H9 (cell line): ENCODE results near the gene ASCC1. TPM values are rescaled to one million over a fixed set of nuclear protein-coding genes. Genes with fewer than 3 reads are reported as not detected.
"Not testable (repeated sequence)": the region's sequence is repeated elsewhere in the genome, so short reads cannot be mapped to it uniquely, and the experiment has no call there.

Experiments
- DNase-seq: peaks from one replicate; pipeline ENCODE4 v3.0.0-alpha.2; 2017
- H2AFZ ChIP-seq: one replicate; pipeline ENCODE4 v1.6.1; 2013; ENCODE audit warnings: mild to moderate bottlenecking, low read length, control low read depth, moderate library complexity
- H2AK5ac ChIP-seq: 2 replicates; pipeline ENCODE4 v1.6.1; 2013; ENCODE audit warnings: low read length, control low read depth, mixed read lengths; ENCODE audit not compliant: insufficient read length
- H2BK120ac ChIP-seq: one replicate; pipeline ENCODE4 v1.6.1; 2013; ENCODE audit warnings: low read depth, mild to moderate bottlenecking, low read length, control low read depth, inconsistent platforms; ENCODE audit not compliant: poor library complexity, severe bottlenecking
- H2BK12ac ChIP-seq: 2 replicates; pipeline ENCODE4 v1.6.1; 2013; ENCODE audit warnings: low read length, control low read depth, mixed read lengths, low read depth; ENCODE audit not compliant: insufficient read length
- H2BK15ac ChIP-seq: 2 replicates; pipeline ENCODE4 v1.6.1; 2013; ENCODE audit warnings: low read depth, low read length, control low read depth
- H2BK20ac ChIP-seq: one replicate; pipeline ENCODE4 v1.6.1; 2013; ENCODE audit warnings: low read depth, mild to moderate bottlenecking, low read length, control low read depth, inconsistent platforms; ENCODE audit not compliant: poor library complexity, severe bottlenecking
- H2BK5ac ChIP-seq: 2 replicates; pipeline ENCODE4 v1.6.1; 2013; ENCODE audit warnings: low read length, control low read depth, mixed read lengths; ENCODE audit not compliant: insufficient read length
- H3K14ac ChIP-seq: 2 replicates; pipeline ENCODE4 v1.6.1; 2013; ENCODE audit warnings: low read length, control low read depth; ENCODE audit not compliant: insufficient read depth
- H3K18ac ChIP-seq: 2 replicates; pipeline ENCODE4 v1.6.1; 2013; ENCODE audit warnings: low read depth, mild to moderate bottlenecking, mixed read lengths, low read length, control low read depth; ENCODE audit not compliant: insufficient read length
- H3K23ac ChIP-seq: 2 replicates; pipeline ENCODE4 v1.6.1; 2013; ENCODE audit warnings: low read length, control low read depth, mixed read lengths, low read depth; ENCODE audit not compliant: insufficient read length
- H3K23me2 ChIP-seq: 2 replicates; pipeline ENCODE4 v1.6.1; 2013; ENCODE audit warnings: low read depth, mild to moderate bottlenecking, mixed read lengths, low read length, control low read depth; ENCODE audit not compliant: insufficient read length, poor library complexity, severe bottlenecking
- H3K27ac ChIP-seq: 2 replicates; pipeline ENCODE4 v1.5.1; 2013; ENCODE audit warnings: low read length, control low read depth, mixed read lengths, low read depth; ENCODE audit not compliant: insufficient read length
- H3K27me3 ChIP-seq: 2 replicates; pipeline ENCODE4 v1.6.1; 2013; ENCODE audit warnings: low read length, control low read depth, inconsistent platforms; ENCODE audit not compliant: insufficient read depth
- H3K4ac ChIP-seq: 2 replicates; pipeline ENCODE4 v1.6.1; 2013; ENCODE audit warnings: low read depth, mild to moderate bottlenecking, control low read depth, inconsistent platforms, low read length, moderate library complexity
- H3K4me1 ChIP-seq: 2 replicates; pipeline ENCODE4 v1.6.1; 2013; ENCODE audit warnings: low read length, control low read depth, inconsistent platforms; ENCODE audit not compliant: insufficient read depth
- H3K4me2 ChIP-seq: 2 replicates; pipeline ENCODE4 v1.6.1; 2013; ENCODE audit warnings: low read length, control low read depth, mixed read lengths; ENCODE audit not compliant: insufficient read length, insufficient read depth
- H3K56ac ChIP-seq: 2 replicates; pipeline ENCODE4 v1.6.1; 2013; ENCODE audit warnings: low read depth, mild to moderate bottlenecking, mixed read lengths, low read length, control low read depth; ENCODE audit not compliant: insufficient read length
- H3K79me1 ChIP-seq: 2 replicates; pipeline ENCODE4 v1.6.1; 2013; ENCODE audit warnings: low read depth, mild to moderate bottlenecking, moderate library complexity, low read length, control low read depth, inconsistent platforms; ENCODE audit not compliant: insufficient read depth, poor library complexity, severe bottlenecking
- H3K79me2 ChIP-seq: 2 replicates; pipeline ENCODE4 v1.6.1; 2013; ENCODE audit warnings: low read length, control low read depth, inconsistent platforms; ENCODE audit not compliant: insufficient read depth
- H3K9ac ChIP-seq: 2 replicates; pipeline ENCODE4 v1.6.1; 2013; ENCODE audit warnings: low read length, control low read depth, mixed read lengths; ENCODE audit not compliant: insufficient read length; ENCODE audit errors: extremely low read depth
- H3K9me3 ChIP-seq: one replicate; pipeline ENCODE4 v1.6.1; 2013; ENCODE audit warnings: low read depth, low read length, inconsistent platforms; ENCODE audit not compliant: control insufficient read depth
- H3T11ph ChIP-seq: one replicate; pipeline ENCODE4 v1.6.1; 2013; ENCODE audit warnings: mild to moderate bottlenecking, low read length, control low read depth, inconsistent platforms
- H4K20me1 ChIP-seq: one replicate; pipeline ENCODE4 v1.6.1; 2013; ENCODE audit not compliant: control insufficient read depth, insufficient read length, insufficient read depth
- H4K5ac ChIP-seq: 2 replicates; pipeline ENCODE4 v1.6.1; 2013; ENCODE audit warnings: low read depth, mild to moderate bottlenecking, mixed read lengths, low read length, control low read depth; ENCODE audit not compliant: insufficient read length
- H4K8ac ChIP-seq: replicated peaks from 2 replicates; pipeline ENCODE4 v1.6.1; 2013; ENCODE audit warnings: low read length, control low read depth, mixed read lengths, low read depth; ENCODE audit not compliant: insufficient read length
- H4K91ac ChIP-seq: 2 replicates; pipeline ENCODE4 v1.6.1; 2013; ENCODE audit warnings: low read depth, mild to moderate bottlenecking, moderate library complexity, mixed read lengths, low read length, control low read depth; ENCODE audit not compliant: insufficient read length
- H3K27ac Mint-ChIP-seq, 3 experiments: 2 replicates in 2 of 3; 3 replicates in 1 of 3; pipeline ENCODE4 v1.8.0; 2020 to 2021; ENCODE audit warnings: mixed read lengths in 3 of 3, mild to moderate bottlenecking in 1 of 3, moderate library complexity in 1 of 3
- H3K27me3 Mint-ChIP-seq: 2 replicates; pipeline ENCODE4 v1.8.0; 2021; ENCODE audit warnings: low read depth, mild to moderate bottlenecking, moderate library complexity, mixed read lengths
- H3K36me3 Mint-ChIP-seq, 3 experiments: 2 replicates in 2 of 3; 3 replicates in 1 of 3; pipeline ENCODE4 v1.8.0; 2020 to 2021; ENCODE audit warnings: low read depth in 3 of 3, mixed read lengths in 3 of 3; ENCODE audit not compliant: insufficient read depth in 1 of 3
- H3K4me1 Mint-ChIP-seq, 2 experiments: 2 replicates each; pipeline ENCODE4 v1.8.0; 2020; ENCODE audit warnings: mixed read lengths in 2 of 2
- H3K4me3 Mint-ChIP-seq, 2 experiments: 2 replicates in 1 of 2; 3 replicates in 1 of 2; pipeline ENCODE4 v1.8.0; 2020 to 2021; ENCODE audit warnings: mild to moderate bottlenecking in 2 of 2, mixed read lengths in 2 of 2, moderate library complexity in 1 of 2
- H3K9me3 Mint-ChIP-seq, 2 experiments: 2 replicates in 1 of 2; 3 replicates in 1 of 2; pipeline ENCODE4 v1.8.0; 2020; ENCODE audit warnings: mild to moderate bottlenecking in 2 of 2, mixed read lengths in 2 of 2, moderate library complexity in 1 of 2
- WGBS: extraction: QIAGEN DNeasy Blood & Tissue Kit; methylation state at CpG from one replicate; pipeline ENCODE4 v1.1.7; 2013; ENCODE audit warnings: missing lambda C conversion rate, low lambda C conversion rate, mixed read lengths; ENCODE audit not compliant: insufficient read length; ENCODE audit errors: extremely low coverage; 5-methylcytosine and 5-hydroxymethylcytosine counted together
- total RNA-seq: library from RNA; stranded (reverse); gene quantifications from 2 replicates; pipeline ENCODE4 v1.2.1, GENCODE V29; 2021
- TF ChIP-seq, protein P1 (sequence below): fragments of 200-600 bp; sonication (generic); conservative IDR thresholded peaks from 3 replicates; pipeline ENCODE4 v1.8.0; 2021; ENCODE audit warnings: antibody characterized with exemption, mild to moderate bottlenecking

The ASCC1 gene
- total RNA-seq, 1 experiment from 2014 or later = 41.2 TPM

- Mint-ChIP-seq H3K27ac (peak overlapping the region in 2 of 3 experiments; percentile 48 to 66; a peak in 4 of 7 replicates), H3K4me3 (no peak overlapping the region), H3K36me3 (peaks cover 5 to 42% (median 33%) of the 10 kb centered on the region in 3 experiments; a peak in 6 of 7 replicates), H3K4me1 (peaks cover 20 to 28% of the 10 kb centered on the region in 2 experiments), H3K9me3 (no peaks in the 10 kb centered on the region; a peak in 1 of 5 replicates), H3K27me3 (no peaks in the 10 kb centered on the region)
- no peak overlapping the region for H2BK12ac ChIP-seq
- DNase-seq = no peak
- H3K27me3 ChIP-seq = no peaks in the 10 kb centered on the region
- H3K56ac ChIP-seq = no peak overlapping the region
- no peak overlapping the region for H2BK15ac ChIP-seq
- TF ChIP-seq, protein P1, sequence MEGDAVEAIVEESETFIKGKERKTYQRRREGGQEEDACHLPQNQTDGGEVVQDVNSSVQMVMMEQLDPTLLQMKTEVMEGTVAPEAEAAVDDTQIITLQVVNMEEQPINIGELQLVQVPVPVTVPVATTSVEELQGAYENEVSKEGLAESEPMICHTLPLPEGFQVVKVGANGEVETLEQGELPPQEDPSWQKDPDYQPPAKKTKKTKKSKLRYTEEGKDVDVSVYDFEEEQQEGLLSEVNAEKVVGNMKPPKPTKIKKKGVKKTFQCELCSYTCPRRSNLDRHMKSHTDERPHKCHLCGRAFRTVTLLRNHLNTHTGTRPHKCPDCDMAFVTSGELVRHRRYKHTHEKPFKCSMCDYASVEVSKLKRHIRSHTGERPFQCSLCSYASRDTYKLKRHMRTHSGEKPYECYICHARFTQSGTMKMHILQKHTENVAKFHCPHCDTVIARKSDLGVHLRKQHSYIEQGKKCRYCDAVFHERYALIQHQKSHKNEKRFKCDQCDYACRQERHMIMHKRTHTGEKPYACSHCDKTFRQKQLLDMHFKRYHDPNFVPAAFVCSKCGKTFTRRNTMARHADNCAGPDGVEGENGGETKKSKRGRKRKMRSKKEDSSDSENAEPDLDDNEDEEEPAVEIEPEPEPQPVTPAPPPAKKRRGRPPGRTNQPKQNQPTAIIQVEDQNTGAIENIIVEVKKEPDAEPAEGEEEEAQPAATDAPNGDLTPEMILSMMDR = no peak
- no peak overlapping the region for H4K8ac ChIP-seq
- H3K18ac ChIP-seq = no peak overlapping the region
- peaks cover 2% of the 10 kb centered on the region; the same call in 1 of the 2 replicates for H3K4me1 ChIP-seq
- H4K5ac ChIP-seq = no peak overlapping the region
- H3K14ac ChIP-seq = no peak overlapping the region
- H2BK20ac ChIP-seq = no peak overlapping the region
- H4K91ac ChIP-seq = no peak overlapping the region
- no CpG with 5 or more reads among the region's 6 CpGs for WGBS
- no peak overlapping the region for H2BK120ac ChIP-seq
- no peaks in the 10 kb centered on the region for H3K9me3 ChIP-seq
- no peak overlapping the region for H3K27ac ChIP-seq
- no peak overlapping the region for H3K4ac ChIP-seq
- peaks cover 3% of the 10 kb centered on the region for H3K79me1 ChIP-seq
- H3K23me2 ChIP-seq = no peaks in the 10 kb centered on the region
- H2AK5ac ChIP-seq = no peak overlapping the region
- no peak overlapping the region for H3K9ac ChIP-seq
- no peaks in the 10 kb centered on the region for H3K79me2 ChIP-seq
- no peak overlapping the region for H3K4me2 ChIP-seq
- no peak overlapping the region for H2BK5ac ChIP-seq
- no peak overlapping the region for H2AFZ ChIP-seq
- no peak overlapping the region for H3T11ph ChIP-seq
- no peaks in the 10 kb centered on the region for H4K20me1 ChIP-seq
- H3K23ac ChIP-seq = no peak overlapping the region
Observed at GRCh38 chr10:72226418-72227027, 10.4 kb upstream of the ASCC1 start.

DNA sequence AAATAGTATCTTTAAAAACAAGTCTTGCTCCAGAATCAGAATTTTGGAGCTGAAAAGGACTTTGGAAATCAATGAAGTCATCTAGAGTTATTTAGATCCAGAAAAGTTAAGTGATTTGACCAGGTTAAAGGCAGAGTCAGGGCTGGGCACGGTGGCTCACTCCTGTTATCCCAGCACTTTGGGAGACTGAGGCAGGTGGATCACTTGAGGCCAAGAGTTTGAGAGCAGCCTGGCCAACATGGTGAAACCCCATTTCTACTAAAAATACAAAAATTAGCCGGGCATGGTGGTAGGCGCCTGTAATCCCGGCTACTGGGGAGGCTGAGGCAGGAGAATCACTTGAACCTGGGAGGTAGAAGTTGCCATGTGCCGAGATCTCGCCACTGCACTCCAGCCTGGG lies 8.1 kb upstream of the ASCC1 start:
- H3K27me3 ChIP-seq, H4K91ac ChIP-seq, DNase-seq, H3K23me2 ChIP-seq, H3K79me1 ChIP-seq, H2BK20ac ChIP-seq, H3K9me3 Mint-ChIP-seq, H2BK15ac ChIP-seq, H3K27me3 Mint-ChIP-seq, H3K27ac ChIP-seq, H3T11ph ChIP-seq, H3K18ac ChIP-seq, H2AK5ac ChIP-seq, H2BK120ac ChIP-seq, H3K4me3 Mint-ChIP-seq, H3K27ac Mint-ChIP-seq, H2BK5ac ChIP-seq, H3K9ac ChIP-seq, H2AFZ ChIP-seq, H3K9me3 ChIP-seq, H2BK12ac ChIP-seq, H3K56ac ChIP-seq, H3K14ac ChIP-seq, H4K20me1 ChIP-seq, H4K5ac ChIP-seq, H3K4me2 ChIP-seq, H4K8ac ChIP-seq, H3K79me2 ChIP-seq, H3K4me1 ChIP-seq, H3K4ac ChIP-seq, H3K23ac ChIP-seq: not testable (repeated sequence)
- H3K4me1 Mint-ChIP-seq = peaks cover 14 to 22% of the 10 kb centered on the region in 2 experiments
- WGBS = no CpG with 5 or more reads among the region's 6 CpGs
- H3K36me3 Mint-ChIP-seq = peaks cover 5 to 34% (median 25%) of the 10 kb centered on the region in 3 experiments; a peak in 6 of 7 replicates
